ENCODE results near the gene HDGFL2. TPM values are rescaled to one million over a fixed set of nuclear protein-coding genes. Genes with fewer than 3 reads are reported as not detected.

The HDGFL2 gene
- total RNA-seq, 1 experiment from 2014 or later, result 75.2 TPM

DNA sequence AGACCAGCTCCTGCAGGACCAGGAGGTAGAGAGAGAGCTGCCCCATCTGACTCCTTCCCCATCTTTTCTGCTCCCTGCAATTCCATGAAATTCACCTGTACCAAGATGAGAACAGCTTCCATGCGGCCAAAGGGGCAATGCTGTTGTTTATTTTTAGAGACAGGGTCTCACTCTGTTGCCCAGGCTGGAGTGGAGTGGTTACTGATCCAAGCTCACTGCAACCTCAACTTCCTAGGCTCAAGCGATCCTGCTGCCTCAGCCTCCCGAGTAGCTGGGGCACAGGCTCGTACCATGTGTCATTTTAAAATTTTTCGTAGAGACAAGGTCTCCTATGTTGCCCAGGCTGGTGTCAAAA lies 49.8 kb downstream of the HDGFL2 start (continued):
- TF ChIP-seq, protein P1, sequence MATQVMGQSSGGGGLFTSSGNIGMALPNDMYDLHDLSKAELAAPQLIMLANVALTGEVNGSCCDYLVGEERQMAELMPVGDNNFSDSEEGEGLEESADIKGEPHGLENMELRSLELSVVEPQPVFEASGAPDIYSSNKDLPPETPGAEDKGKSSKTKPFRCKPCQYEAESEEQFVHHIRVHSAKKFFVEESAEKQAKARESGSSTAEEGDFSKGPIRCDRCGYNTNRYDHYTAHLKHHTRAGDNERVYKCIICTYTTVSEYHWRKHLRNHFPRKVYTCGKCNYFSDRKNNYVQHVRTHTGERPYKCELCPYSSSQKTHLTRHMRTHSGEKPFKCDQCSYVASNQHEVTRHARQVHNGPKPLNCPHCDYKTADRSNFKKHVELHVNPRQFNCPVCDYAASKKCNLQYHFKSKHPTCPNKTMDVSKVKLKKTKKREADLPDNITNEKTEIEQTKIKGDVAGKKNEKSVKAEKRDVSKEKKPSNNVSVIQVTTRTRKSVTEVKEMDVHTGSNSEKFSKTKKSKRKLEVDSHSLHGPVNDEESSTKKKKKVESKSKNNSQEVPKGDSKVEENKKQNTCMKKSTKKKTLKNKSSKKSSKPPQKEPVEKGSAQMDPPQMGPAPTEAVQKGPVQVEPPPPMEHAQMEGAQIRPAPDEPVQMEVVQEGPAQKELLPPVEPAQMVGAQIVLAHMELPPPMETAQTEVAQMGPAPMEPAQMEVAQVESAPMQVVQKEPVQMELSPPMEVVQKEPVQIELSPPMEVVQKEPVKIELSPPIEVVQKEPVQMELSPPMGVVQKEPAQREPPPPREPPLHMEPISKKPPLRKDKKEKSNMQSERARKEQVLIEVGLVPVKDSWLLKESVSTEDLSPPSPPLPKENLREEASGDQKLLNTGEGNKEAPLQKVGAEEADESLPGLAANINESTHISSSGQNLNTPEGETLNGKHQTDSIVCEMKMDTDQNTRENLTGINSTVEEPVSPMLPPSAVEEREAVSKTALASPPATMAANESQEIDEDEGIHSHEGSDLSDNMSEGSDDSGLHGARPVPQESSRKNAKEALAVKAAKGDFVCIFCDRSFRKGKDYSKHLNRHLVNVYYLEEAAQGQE (IDR thresholded peaks at IDR 0.05; ENCODE audit: low read depth), result no peak
- TF ChIP-seq EGR1 (IDR thresholded peaks at IDR 0.05; ENCODE audit: low read depth) (no peak), ELF1 (IDR thresholded peaks at IDR 0.05; ENCODE audit: borderline replicate concordance, low read depth) (no peak)

DNA sequence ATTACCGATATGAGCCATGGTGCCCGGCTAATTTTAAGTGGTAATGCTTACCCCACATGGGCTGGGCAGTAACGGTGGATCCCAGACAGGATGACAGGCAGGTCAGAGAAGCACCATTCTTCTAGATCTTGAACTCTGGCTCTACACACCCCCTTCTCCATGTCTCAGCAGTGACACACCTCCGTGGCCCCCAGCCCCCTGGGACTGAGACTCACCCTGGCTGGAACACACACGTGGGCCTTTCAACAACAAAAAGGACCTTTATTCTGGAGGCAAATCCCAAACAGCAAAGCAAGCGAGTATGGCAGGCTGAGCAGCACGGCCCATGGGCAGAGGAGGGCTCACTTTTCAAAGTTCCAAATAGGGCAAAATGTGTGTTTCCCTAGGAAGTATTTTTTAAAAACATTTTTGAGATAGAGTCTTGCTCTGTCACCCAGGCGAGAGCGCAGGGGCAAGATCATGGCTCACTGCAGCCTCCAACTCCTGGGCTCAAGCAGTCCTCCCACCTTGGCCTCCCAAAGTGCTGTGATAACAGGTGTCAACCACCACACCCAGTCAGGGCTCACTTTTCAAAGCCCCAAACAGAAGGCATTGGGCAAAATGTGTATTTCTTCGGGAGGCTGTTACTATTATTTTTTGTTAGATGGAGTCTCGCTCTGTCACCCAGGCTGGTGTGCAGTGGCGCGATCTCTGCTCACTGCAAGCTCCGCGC lies 50.4 kb downstream of the HDGFL2 start:
- Histone ChIP-seq H3K36me3 (ENCODE audit: control insufficient read depth in 1 of 2, insufficient read depth in 2 of 2, low read length in 2 of 2) (no peaks in the 10 kb centered on the region), H3K4me1 (ENCODE audit: control insufficient read depth in 1 of 2, insufficient read depth in 2 of 2, low read length in 2 of 2) (peaks cover 0 to 7% of the 10 kb centered on the region in 2 experiments; a peak in 1 of 4 replicates), H3K27ac (ENCODE audit: low read depth, low read length) (no peak overlapping the region), H2AFZ (ENCODE audit: low read depth, low read length, poor library complexity, severe bottlenecking) (no peak overlapping the region), H3K79me2 (ENCODE audit: insufficient read depth, low read length) (no peaks in the 10 kb centered on the region), H3K9me2 (ENCODE audit: insufficient read depth) (no peaks in the 10 kb centered on the region), H3K4me3 (replicated peaks in 1 of 2; ENCODE audit: low read depth in 1 of 2, low read length in 2 of 2) (no peak overlapping the region), H3K9ac (ENCODE audit: low read length) (no peak overlapping the region), H3K4me2 (ENCODE audit: low read length) (no peak overlapping the region), H4K20me1 (ENCODE audit: insufficient read depth) (no peaks in the 10 kb centered on the region), H3K9me3 (ENCODE audit: control insufficient read depth in 1 of 2, insufficient read depth in 1 of 2, low read depth in 1 of 2, low read length in 2 of 2) (no peaks in the 10 kb centered on the region), H3K27me3 (ENCODE audit: insufficient read depth, low read length) (no peaks in the 10 kb centered on the region)
- CTCF ChIA-PET, result interaction anchor here (0.8 to 4.9 kb wide), 19 partner anchors 7 to 287 kb away, joined by 3 to 76 read pairs (median 3); partner anchors contain the start of genes CHAF1A, FEM1A, HDGFL2 and PLIN5
- RAD21 ChIA-PET (ENCODE audit: low non-redundant PET in 1 of 2, low total read pairs in 2 of 2, uncharacterized antibody in 2 of 2, unreplicated experiment in 2 of 2), result interaction anchor here (0.6 to 1.0 kb wide), 2 partner anchors 12 to 111 kb away, joined by 3 read pairs; partner anchors contain the start of gene PLIN5 (in 1 of the 2)
- BruUV-seq (replicated peaks), result no TSS peak
- TF ChIP-seq YY1 (IDR thresholded peaks at IDR 0.05; ENCODE audit: extremely low read depth, insufficient replicate concordance, low read depth, low read length), result no peak
- TF ChIP-seq EGR1 (IDR thresholded peaks at IDR 0.05; ENCODE audit: low read depth), result no peak
- no peak for TF ChIP-seq JUND (IDR thresholded peaks at IDR 0.05)
- no peak for ATAC-seq
- no peak for DNase-seq (ENCODE audit: low read depth, low spot score)
- POLR2A ChIA-PET, result interaction anchor here (1.7 kb wide), 1 partner anchor 12 kb away, joined by 7 read pairs; the partner anchor contains the start of gene PLIN5
- intact Hi-C loops (cut with micrococcal nuclease), result loop anchor here (2.0 to 10.0 kb wide), 2 partner anchors 114 to 258 kb away; no protein-coding TSS in a partner anchor
